ENCODE data around the gene TADA3.
"Not testable (repeated sequence)": the region's sequence is repeated elsewhere in the genome, so short reads cannot be mapped to it uniquely, and the experiment has no call there.

The TADA3 gene

DNA sequence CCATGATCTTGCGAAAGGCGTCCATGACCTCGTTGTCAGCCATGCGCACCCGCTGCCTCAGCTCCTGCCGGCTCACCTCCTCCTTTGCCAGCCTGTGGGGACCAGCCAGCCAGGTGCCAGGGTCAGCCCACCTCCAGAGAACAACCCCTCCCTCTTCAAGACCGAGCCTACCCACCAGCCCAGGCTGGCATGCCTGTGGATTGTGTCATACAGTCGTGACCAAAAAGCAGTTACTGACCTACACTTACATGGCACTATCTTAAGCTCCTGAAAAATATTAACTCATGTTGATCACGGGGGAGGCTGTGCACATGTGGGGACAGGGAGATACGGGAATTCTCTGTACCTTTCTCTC lies 11.8 kb downstream of the TADA3 start:
- TF ChIP-seq POLR2AphosphoS5 (IDR thresholded peaks at IDR 0.05; ENCODE audit: low read depth, low read length) (no peak), PAX5 (IDR thresholded peaks at IDR 0.05; ENCODE audit: insufficient read depth, low read length, severe bottlenecking) (no peak)
- peak; percentile 65 for FAIRE-seq
- no peak for DNase-seq (ENCODE audit: insufficient read length, low spot score)

DNA sequence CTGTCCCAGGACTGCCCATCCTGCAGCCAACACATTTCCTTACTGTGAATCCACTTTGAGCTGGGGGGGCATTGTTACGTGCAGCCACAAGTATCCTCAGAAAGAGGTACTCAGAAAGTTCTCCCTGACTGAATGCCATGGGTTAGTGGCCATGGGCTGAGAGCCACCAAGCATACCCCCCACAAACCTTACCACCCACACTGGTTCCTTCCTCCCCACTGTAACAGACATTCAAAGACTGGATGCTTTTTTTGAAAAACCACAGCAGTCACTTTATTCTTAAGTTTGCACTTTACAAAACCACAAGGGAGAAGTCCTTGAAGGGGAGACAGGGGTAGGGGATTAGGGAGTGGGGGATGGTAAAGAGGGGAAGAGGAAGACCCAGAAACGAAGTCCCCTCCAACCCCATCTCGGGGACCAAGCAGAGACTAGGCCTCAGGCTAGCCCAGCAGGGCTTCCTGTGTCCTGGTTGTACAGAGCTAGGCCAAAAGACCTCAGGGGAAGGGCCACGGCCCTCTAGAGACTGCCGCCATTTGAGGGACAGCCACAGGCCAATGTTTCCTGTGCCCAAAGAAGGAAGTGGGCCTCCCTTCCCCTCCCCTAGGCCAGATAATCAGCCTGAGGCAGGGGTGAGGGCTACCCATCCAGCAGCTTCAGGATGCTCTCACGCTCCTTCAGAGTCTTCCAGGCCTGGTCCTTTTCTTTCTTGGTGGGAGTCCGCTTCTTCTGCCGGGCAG lies 12.4 kb downstream of the TADA3 start:
- FAIRE-seq: peak; percentile 60
- DNase-seq (ENCODE audit: insufficient read length, low spot score): no peak
- TF ChIP-seq PAX5 (IDR thresholded peaks at IDR 0.05; ENCODE audit: insufficient read depth, low read length, severe bottlenecking) (no peak), POLR2AphosphoS5 (IDR thresholded peaks at IDR 0.05; ENCODE audit: low read depth, low read length) (no peak), SPI1 (IDR thresholded peaks at IDR 0.05; ENCODE audit: low read depth, low read length) (peak; percentile 58), POU2F2 (IDR thresholded peaks at IDR 0.05; ENCODE audit: low read depth, low read length) (no peak), TAF1 (IDR thresholded peaks at IDR 0.05; ENCODE audit: low read depth, low read length) (no peak), POLR2A (IDR thresholded peaks at IDR 0.05; ENCODE audit: low read depth, low read length) (0 out of 2 replicates have a peak, but pooled peaks have one; percentile 44)

DNA sequence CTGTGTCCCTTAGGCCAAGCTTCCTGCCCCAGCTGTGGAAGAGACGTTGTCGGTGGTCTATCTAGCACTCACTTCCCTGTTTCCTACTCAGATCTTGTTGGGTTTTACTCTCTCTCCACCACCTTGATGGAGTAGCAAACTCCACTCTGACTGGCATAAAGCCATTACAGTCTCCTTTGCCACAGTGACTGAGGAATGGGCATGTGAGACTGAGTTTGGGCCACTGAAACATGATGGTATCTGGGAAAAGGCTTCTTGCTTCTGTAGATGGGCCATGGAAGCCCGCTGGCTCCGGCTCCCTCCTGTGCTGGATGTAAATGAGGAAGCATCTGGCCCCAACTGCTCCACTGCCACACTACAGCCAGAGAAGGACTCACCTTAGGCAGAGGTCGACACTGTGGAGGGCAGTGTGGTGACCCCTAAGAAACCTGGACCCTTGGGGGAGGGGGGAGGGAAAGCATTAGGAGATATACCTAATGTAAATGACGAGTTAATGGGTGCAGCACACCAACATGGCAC lies 13.1 kb downstream of the TADA3 start:
- FAIRE-seq (no peak), DNase-seq (ENCODE audit: insufficient read length, low spot score) (no peak)
- TF ChIP-seq TAF1 (IDR thresholded peaks at IDR 0.05; ENCODE audit: low read depth, low read length) (no peak), SPI1 (IDR thresholded peaks at IDR 0.05; ENCODE audit: low read depth, low read length) (peak; percentile 23; the same call in 1 of the 2 replicates)

DNA sequence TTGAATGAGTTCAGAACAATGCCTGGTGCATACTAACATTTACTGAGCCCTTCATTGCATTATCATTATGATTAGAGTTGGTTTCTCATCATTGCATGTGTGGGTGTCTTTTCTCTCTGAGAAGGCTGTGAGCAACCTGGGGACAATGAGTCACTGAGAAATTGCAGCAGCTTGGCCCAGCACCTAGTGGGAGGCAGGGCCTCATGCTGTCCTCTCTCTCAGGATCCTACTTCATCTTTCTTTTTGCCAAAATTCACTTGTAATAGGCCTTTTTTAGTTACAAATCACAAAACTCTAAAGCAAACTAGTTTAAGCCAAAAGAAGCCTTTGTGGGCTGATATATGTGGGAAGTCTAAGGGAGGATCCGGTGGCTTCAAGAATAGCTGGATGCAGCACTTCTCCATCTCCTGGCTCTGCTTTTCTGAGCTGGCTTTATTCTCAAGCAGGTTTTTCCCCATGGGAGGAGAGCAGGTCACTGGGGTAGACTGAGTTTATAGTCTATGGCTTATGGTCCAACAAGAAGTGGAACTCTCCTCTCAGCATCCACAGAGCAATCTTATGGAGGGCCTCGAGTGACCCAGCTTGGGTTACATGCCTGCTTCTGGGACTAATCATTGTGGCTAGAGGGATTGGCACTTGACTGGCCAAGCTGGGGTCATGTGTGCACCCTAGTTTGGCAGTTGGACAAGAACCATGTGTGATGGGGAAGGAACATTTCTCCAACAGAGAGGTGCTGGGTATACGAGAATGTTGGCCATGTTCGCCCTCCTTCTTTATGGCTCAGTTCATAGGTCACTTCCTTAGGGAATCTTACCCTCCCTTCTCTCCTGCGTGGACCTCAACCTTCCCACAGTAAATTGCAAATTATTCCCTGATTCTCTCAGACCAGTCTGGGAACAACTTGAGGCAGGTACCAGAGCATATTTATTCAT lies 13.9 kb downstream of the TADA3 start:
- FAIRE-seq: peak; percentile 33
- DNase-seq (ENCODE audit: insufficient read length, low spot score): no peak
- no peak for TF ChIP-seq POU2F2 (IDR thresholded peaks at IDR 0.05; ENCODE audit: low read depth, low read length)
- TF ChIP-seq POLR2AphosphoS5 (IDR thresholded peaks at IDR 0.05; ENCODE audit: low read depth, low read length): no peak
- no peak for TF ChIP-seq TAF1 (IDR thresholded peaks at IDR 0.05; ENCODE audit: low read depth, low read length)
- no peak for TF ChIP-seq POLR2A (IDR thresholded peaks at IDR 0.05; ENCODE audit: low read depth, low read length)
- no peak for TF ChIP-seq SPI1 (IDR thresholded peaks at IDR 0.05; ENCODE audit: low read depth, low read length)
- no peak for TF ChIP-seq PAX5 (IDR thresholded peaks at IDR 0.05; ENCODE audit: insufficient read depth, low read length, severe bottlenecking)

DNA sequence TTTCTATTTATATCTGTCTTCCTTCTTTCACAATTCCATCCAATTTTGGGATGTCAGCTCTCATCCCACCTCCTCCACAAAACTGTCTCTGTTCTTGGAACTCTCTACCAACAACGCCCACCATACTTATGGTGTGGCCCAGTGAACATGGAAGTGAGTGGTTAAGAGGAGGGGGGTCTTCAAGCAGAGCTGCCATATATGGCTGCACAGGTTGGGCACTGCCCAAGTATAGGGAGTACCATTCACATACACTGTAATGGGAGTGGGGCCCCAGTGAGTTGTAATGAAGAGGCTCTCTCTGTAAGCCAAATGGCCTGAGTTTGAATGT lies 14.6 kb downstream of the TADA3 start:
- TF ChIP-seq PAX5 (IDR thresholded peaks at IDR 0.05; ENCODE audit: insufficient read depth, low read length, severe bottlenecking) (no peak), POU2F2 (IDR thresholded peaks at IDR 0.05; ENCODE audit: low read depth, low read length) (no peak), SPI1 (IDR thresholded peaks at IDR 0.05; ENCODE audit: low read depth, low read length) (no peak), TAF1 (IDR thresholded peaks at IDR 0.05; ENCODE audit: low read depth, low read length) (no peak), POLR2A (IDR thresholded peaks at IDR 0.05; ENCODE audit: low read depth, low read length) (no peak), POLR2AphosphoS5 (IDR thresholded peaks at IDR 0.05; ENCODE audit: low read depth, low read length) (no peak)
- DNase-seq (ENCODE audit: insufficient read length, low spot score) (no peak), FAIRE-seq (no peak)

DNA sequence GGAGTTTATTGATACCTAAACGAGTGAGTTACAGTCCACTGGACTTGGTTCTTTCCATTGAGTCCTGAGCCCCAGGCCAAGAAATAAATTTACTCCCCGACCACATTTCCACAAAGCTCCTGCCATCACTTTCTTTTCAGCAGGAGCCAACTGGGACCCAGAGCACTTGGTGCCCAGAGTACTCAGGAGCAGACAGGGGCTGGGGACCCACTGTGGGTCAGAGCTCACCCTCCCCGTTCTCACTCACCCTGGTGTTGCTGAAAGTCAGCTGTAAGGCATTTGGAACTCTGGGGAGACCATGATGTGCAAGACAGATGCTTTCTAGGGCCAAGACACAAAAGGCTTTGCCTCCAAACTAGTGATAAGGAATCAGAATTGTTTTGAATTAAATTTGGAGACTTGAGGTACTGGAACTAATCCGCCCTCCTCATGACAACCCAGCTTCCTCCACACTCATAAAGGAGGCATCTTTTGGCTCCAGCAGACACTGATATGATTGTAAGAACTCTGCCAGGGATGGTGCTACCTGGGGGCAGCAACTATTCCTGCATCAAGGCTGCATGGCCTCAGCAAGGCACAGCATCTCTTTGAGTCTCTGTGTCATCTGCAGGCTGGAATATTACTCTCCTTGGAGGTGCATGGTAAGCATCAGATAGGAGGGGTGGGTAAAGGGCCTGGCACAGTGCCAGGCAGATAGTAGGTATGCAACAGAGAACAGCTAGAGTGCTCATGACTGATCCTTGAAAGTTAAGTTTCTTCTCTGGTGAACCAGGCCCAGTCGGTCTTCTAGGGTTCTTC lies 15.2 kb downstream of the TADA3 start:
- TF ChIP-seq PAX5 (IDR thresholded peaks at IDR 0.05; ENCODE audit: insufficient read depth, low read length, severe bottlenecking) (no peak), POU2F2 (IDR thresholded peaks at IDR 0.05; ENCODE audit: low read depth, low read length) (no peak), POLR2AphosphoS5 (IDR thresholded peaks at IDR 0.05; ENCODE audit: low read depth, low read length) (no peak), TAF1 (IDR thresholded peaks at IDR 0.05; ENCODE audit: low read depth, low read length) (no peak), POLR2A (IDR thresholded peaks at IDR 0.05; ENCODE audit: low read depth, low read length) (no peak), SPI1 (IDR thresholded peaks at IDR 0.05; ENCODE audit: low read depth, low read length) (no peak)
- no peak for FAIRE-seq
- DNase-seq (ENCODE audit: insufficient read length, low spot score): no peak

DNA sequence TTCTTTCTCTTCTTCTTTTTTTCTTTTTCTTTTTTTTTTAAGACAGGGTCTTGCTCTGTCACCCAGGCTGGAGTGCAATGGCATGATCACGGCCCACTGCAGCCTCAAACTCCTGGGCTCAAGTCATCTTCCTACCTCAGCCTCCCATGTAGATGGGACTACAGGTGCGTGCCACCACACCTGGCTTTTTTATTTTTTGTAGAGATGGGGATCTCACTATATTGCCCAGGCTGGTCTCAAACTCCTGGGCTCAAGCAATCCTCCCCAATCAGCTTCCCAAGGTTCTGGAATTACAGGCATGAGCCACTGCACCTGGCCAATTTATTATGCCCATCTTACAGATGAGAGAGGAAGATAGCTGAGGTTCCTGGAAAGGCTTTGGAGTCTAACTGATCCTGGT lies 21.3 kb downstream of the TADA3 start:
- DNase-seq (ENCODE audit: insufficient read length, low spot score); FAIRE-seq: not testable (repeated sequence)

DNA sequence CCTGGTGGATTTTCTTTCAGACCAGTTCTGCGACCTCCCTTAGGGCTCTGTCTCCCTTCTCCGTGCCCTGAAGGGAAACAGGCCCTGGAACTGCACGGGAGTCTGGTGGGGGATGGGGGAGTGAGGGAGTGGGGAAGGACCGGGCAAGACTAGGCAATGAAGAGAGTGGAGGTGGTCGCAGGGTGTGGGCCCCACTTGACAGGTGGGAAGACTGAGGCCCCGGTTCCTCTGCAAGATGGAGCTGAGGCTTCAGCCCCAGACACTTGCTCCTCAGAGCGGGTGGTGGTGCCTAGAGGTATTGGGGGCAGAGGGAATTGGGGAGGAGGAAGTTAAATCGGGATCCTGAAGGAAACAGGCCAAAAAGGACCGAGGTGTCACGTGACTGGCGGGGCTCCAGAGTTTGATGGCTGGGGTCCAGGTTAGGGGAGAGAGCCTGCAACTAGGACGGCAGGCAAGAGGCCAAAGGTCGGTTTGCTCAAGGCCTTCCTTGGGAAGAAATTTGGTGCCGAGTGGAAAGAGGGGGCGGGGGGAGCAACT lies 21.9 kb downstream of the TADA3 start:
- no peak for TF ChIP-seq SPI1 (IDR thresholded peaks at IDR 0.05; ENCODE audit: low read depth, low read length)
- TF ChIP-seq POLR2A (IDR thresholded peaks at IDR 0.05; ENCODE audit: low read depth, low read length): no peak
- no peak for TF ChIP-seq POU2F2 (IDR thresholded peaks at IDR 0.05; ENCODE audit: low read depth, low read length)
- no peak for TF ChIP-seq TAF1 (IDR thresholded peaks at IDR 0.05; ENCODE audit: low read depth, low read length)
- TF ChIP-seq PAX5 (IDR thresholded peaks at IDR 0.05; ENCODE audit: insufficient read depth, low read length, severe bottlenecking): no peak
- TF ChIP-seq POLR2AphosphoS5 (IDR thresholded peaks at IDR 0.05; ENCODE audit: low read depth, low read length): no peak
- no peak for FAIRE-seq
- no peak for DNase-seq (ENCODE audit: insufficient read length, low spot score)

Measured in GM12891 (cell line).